Measurements from ENCODE around the gene MRPS7.

MRPS7 gene

DNA sequence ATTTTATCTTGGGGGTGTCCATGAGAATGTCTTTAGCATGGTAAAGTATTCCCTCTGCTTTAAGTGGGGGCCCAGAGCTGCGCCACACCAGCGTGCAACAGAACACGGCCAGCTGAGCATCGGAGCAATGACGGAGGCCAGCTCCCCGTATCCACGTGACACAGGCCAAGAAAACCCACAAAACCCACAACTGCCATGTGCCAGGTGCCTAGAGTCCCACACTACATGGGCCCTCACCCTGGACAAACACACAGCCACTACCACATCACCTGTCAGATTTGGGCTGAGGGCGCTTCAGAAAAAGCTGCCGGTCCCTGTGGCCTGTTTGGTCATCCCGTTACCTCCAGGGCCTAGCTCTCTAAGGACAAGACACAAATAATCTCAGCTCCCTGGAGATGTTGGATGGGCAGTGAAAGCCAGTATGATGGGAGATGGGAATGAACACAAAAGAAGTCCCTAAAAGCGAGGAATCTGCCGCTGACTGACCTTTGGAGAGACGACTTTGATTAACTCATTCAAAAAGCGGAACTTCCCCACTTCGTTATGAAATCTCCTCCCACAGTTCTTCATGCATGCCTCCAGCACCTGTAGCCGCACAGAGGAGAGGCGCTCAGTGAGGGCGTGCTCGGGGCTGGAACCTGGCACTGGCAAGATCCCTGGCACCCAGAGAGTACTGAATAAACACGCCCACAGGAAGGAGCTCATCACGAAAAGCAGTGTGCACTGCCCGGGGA lies 17.4 kb upstream of the MRPS7 start:
- peak overlapping the region; percentile 86 for H3K27ac ChIP-seq (ENCODE audit: low read length)
- peak overlapping the region; percentile 58 for H3K4me3 ChIP-seq (ENCODE audit: low read length)
- TF ChIP-seq, protein P1, sequence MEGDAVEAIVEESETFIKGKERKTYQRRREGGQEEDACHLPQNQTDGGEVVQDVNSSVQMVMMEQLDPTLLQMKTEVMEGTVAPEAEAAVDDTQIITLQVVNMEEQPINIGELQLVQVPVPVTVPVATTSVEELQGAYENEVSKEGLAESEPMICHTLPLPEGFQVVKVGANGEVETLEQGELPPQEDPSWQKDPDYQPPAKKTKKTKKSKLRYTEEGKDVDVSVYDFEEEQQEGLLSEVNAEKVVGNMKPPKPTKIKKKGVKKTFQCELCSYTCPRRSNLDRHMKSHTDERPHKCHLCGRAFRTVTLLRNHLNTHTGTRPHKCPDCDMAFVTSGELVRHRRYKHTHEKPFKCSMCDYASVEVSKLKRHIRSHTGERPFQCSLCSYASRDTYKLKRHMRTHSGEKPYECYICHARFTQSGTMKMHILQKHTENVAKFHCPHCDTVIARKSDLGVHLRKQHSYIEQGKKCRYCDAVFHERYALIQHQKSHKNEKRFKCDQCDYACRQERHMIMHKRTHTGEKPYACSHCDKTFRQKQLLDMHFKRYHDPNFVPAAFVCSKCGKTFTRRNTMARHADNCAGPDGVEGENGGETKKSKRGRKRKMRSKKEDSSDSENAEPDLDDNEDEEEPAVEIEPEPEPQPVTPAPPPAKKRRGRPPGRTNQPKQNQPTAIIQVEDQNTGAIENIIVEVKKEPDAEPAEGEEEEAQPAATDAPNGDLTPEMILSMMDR (IDR thresholded peaks at IDR 0.05; ENCODE audit: low read depth, low read length), result no peak
- TF ChIP-seq EZH2phosphoT487 (IDR thresholded peaks at IDR 0.05; ENCODE audit: low read depth), result no peak
- peaks cover 15% of the 10 kb centered on the region for H3K79me2 ChIP-seq (ENCODE audit: low read length)
- peak overlapping the region; percentile 68; the same call in 1 of the 2 replicates for H3K9ac ChIP-seq (ENCODE audit: low read length)
- H3K9me3 ChIP-seq (ENCODE audit: insufficient read depth, low read length), result no peaks in the 10 kb centered on the region
- peak overlapping the region; percentile 89 for H3K4me2 ChIP-seq (ENCODE audit: low read length)
- H3K4me1 ChIP-seq (ENCODE audit: low read length), result peaks cover 50% of the 10 kb centered on the region
- H3K36me3 ChIP-seq (replicated peaks; ENCODE audit: low read depth, low read length), result peaks cover 52% of the 10 kb centered on the region
- H2AFZ ChIP-seq (ENCODE audit: low read depth, low read length), result no peak overlapping the region
- H4K20me1 ChIP-seq (ENCODE audit: insufficient read depth, low read length), result no peaks in the 10 kb centered on the region
- no peaks in the 10 kb centered on the region for H3K27me3 ChIP-seq (ENCODE audit: low read depth, low read length)

DNA sequence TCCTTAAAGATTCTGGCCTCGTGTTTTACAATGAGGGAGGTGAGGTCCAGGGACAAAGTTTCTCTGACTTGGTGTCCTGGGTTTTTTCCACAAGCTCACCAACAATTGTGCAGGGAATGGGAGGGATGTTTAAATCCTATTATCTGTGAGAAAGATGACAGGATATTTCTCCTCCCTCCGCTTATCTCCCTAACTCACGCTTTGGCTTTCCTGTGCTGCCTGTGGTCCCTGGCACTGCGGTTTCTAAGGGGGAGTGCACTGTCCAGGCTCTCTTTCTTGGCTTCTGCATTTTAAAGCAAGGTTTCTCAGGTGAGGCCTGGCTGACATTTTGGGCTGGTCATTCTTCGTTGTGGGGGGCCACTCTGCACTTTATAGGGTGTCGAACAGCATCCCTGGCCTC lies 16.7 kb upstream of the MRPS7 start:
- H3K27me3 ChIP-seq (ENCODE audit: low read depth, low read length), result no peaks in the 10 kb centered on the region
- H3K79me2 ChIP-seq (ENCODE audit: low read length), result peaks cover 22% of the 10 kb centered on the region
- peak overlapping the region; percentile 86 for H3K27ac ChIP-seq (ENCODE audit: low read length)
- TF ChIP-seq EZH2phosphoT487 (IDR thresholded peaks at IDR 0.05; ENCODE audit: low read depth), result no peak
- TF ChIP-seq, protein P1 (IDR thresholded peaks at IDR 0.05; ENCODE audit: low read depth, low read length), result no peak
- H3K9ac ChIP-seq (ENCODE audit: low read length), result peak overlapping the region; percentile 68
- H3K4me2 ChIP-seq (ENCODE audit: low read length), result peak overlapping the region; percentile 89
- H3K36me3 ChIP-seq (replicated peaks; ENCODE audit: low read depth, low read length), result peaks cover 47% of the 10 kb centered on the region
- H3K4me3 ChIP-seq (ENCODE audit: low read length), result peak overlapping the region; percentile 58
- H4K20me1 ChIP-seq (ENCODE audit: insufficient read depth, low read length), result no peaks in the 10 kb centered on the region
- peaks cover 57% of the 10 kb centered on the region for H3K4me1 ChIP-seq (ENCODE audit: low read length)
- H3K9me3 ChIP-seq (ENCODE audit: insufficient read depth, low read length), result no peaks in the 10 kb centered on the region
- H2AFZ ChIP-seq (ENCODE audit: low read depth, low read length), result no peak overlapping the region

DNA sequence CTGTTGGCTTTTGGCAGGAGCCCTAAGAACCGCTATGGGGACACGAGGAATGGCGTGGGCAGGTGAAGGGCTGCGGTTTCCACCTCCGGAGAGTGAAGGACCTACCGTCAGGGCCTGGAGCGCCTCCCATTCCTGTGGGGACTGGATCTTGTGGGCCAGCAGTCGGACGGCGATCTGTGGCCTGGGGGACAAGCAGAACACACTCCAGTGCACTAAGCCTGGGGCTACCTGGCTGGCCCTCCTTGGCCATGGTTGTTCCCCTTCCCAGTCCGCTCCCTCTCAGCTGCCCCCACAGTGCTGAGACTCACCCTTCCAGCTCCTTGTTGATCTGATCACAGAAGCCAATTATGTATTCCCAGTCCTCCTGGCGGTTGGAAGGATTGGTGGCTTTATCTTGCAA lies 15.3 kb upstream of the MRPS7 start:
- no peak overlapping the region for H3K4me2 ChIP-seq (ENCODE audit: low read length)
- peaks cover 35% of the 10 kb centered on the region for H3K79me2 ChIP-seq (ENCODE audit: low read length)
- no peak overlapping the region for H2AFZ ChIP-seq (ENCODE audit: low read depth, low read length)
- no peaks in the 10 kb centered on the region for H3K27me3 ChIP-seq (ENCODE audit: low read depth, low read length)
- H3K9ac ChIP-seq (ENCODE audit: low read length), result no peak overlapping the region
- H3K36me3 ChIP-seq (replicated peaks; ENCODE audit: low read depth, low read length), result peaks cover 40% of the 10 kb centered on the region
- H4K20me1 ChIP-seq (ENCODE audit: insufficient read depth, low read length), result no peaks in the 10 kb centered on the region
- H3K4me1 ChIP-seq (ENCODE audit: low read length), result peaks cover 70% of the 10 kb centered on the region
- no peak overlapping the region for H3K4me3 ChIP-seq (ENCODE audit: low read length)
- no peak overlapping the region for H3K27ac ChIP-seq (ENCODE audit: low read length)
- no peaks in the 10 kb centered on the region for H3K9me3 ChIP-seq (ENCODE audit: insufficient read depth, low read length)
- TF ChIP-seq, protein P1 (IDR thresholded peaks at IDR 0.05; ENCODE audit: low read depth, low read length), result no peak
- TF ChIP-seq EZH2phosphoT487 (IDR thresholded peaks at IDR 0.05; ENCODE audit: low read depth), result no peak

DNA sequence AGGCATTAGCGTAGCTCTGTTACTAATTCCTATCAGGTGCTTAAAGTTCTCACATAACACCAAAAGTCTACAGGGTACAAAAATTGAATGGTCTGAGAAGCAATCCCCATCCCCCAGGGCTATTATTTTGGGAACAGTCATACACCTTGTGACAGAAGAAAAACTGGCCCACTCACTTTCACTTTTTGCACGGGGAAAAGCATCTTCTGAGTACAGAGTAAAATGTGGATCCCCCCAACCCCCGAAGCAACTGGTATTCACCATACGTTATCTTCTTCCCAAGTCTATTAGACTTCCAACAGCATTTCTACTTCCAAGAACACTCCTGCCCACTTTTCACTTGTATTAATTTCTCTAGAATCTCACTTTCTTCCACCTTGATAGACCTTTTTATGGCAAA lies 12.1 kb upstream of the MRPS7 start:
- Histone ChIP-seq H3K4me1 (ENCODE audit: low read length) (peaks cover 49% of the 10 kb centered on the region), H3K27ac (ENCODE audit: low read length) (peak overlapping the region; percentile 79), H3K27me3 (ENCODE audit: low read depth, low read length) (no peaks in the 10 kb centered on the region), H3K9me3 (ENCODE audit: insufficient read depth, low read length) (no peaks in the 10 kb centered on the region), H3K4me2 (ENCODE audit: low read length) (peak overlapping the region; percentile 73), H3K36me3 (replicated peaks; ENCODE audit: low read depth, low read length) (peaks cover 18% of the 10 kb centered on the region), H3K79me2 (ENCODE audit: low read length) (peaks cover 43% of the 10 kb centered on the region), H2AFZ (ENCODE audit: low read depth, low read length) (no peak overlapping the region), H3K4me3 (ENCODE audit: low read length) (peak overlapping the region; percentile 62; the same call in 1 of the 2 replicates), H4K20me1 (ENCODE audit: insufficient read depth, low read length) (no peaks in the 10 kb centered on the region), H3K9ac (ENCODE audit: low read length) (peak overlapping the region; percentile 50; the same call in 1 of the 2 replicates)
- no peak for TF ChIP-seq EZH2phosphoT487 (IDR thresholded peaks at IDR 0.05; ENCODE audit: low read depth)
- TF ChIP-seq, protein P1 (IDR thresholded peaks at IDR 0.05; ENCODE audit: low read depth, low read length), result no peak

All from OCI-LY3 (cell line).